Endometrium (tissue), 2 donors: ENCODE measurements around the gene KIAA1191.
"Not testable (repeated sequence)": the region's sequence is repeated elsewhere in the genome, so short reads cannot be mapped to it uniquely, and the experiment has no call there.

ENCODE experiments used
- FAIRE-seq: peaks from 2 replicates; lab custom pipeline; 2012; peaks lifted over from hg19 to GRCh38; lab: Jason Lieb, UNC
- donor health status: control.
- donor health status: control.

Gene KIAA1191

DNA sequence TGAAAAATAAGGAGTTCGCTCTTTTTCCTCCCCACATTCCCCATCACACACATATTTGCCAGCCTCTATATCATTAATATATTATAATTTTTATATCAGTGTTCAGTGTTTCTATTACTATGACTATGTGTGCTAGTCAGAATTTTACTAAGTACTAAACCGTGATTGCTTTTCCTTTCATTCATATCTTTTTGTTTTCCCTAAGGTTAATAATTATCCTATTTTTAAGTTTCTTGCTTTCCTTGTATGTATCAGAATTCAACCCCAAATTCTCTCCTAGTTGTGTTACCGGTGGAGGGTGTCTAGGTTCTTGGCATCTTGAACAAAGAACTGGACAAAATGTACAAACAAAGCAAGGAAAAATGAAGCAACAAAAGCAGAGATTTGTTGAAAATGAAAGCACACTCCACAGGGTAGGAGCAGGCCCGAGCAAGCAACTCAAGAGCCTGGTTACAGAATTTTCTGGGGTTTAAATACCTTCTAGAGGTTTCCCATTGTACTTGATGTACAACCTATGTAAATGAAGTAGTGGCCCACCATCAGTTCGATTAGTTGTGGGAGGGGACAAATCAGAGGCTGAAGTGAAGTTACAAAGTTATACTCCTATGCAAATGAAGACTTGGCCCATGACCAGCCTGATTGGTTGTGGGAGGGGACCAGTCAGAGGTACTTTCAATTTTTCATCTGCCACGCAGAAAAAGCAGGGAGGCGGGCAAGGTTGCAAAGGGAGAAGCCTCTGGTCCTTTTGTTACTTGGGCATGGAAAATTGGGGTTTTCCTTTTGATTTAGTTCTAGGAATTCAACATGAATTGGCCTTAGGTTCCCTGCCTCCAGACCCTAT, 43.8 kb downstream of the KIAA1191 start:
- no peak for FAIRE-seq

DNA sequence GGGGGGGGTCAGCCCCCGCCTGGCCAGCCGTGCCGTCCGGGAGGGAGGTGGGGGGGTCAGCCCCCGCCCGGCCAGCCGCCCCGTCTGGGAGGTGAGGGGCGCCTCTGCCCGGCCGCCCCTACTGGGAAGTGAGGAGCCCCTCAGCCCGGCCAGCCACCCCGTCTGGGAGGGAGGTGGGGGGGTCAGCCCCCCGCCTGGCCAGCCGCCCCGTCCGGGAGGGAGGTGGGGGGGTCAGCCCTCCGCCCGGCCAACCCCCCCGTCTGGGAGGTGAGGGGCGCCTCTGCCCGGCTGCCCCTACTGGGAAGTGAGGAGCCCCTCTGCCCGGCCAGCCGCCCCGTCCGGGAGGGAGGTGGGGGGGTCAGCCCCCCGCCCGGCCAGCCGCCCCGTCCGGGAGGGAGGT, 56.2 kb downstream of the KIAA1191 start:
- not testable (repeated sequence) for FAIRE-seq
